KMS-11 (cell line): ENCODE data around the gene ELAPOR1.
A peak's percentile ranks its signal among the peaks of the same experiment; 100 is the strongest.

Experiments
- H2AFZ ChIP-seq: fragments of 200-600 bp; sonication (generic); 2 replicates; pipeline ENCODE4 v1.6.1; 2016; ENCODE audit warnings: antibody characterized with exemption, mixed run types, low read depth
- H3K27ac ChIP-seq: fragments of 200-600 bp; sonication (generic); 2 replicates; pipeline ENCODE4 v1.6.1; 2016; ENCODE audit warnings: mild to moderate bottlenecking, mixed run types
- H3K27me3 ChIP-seq: fragments of 200-600 bp; sonication (generic); 2 replicates; pipeline ENCODE4 v1.6.1; 2017; ENCODE audit warnings: mild to moderate bottlenecking, low read depth, mixed run types, moderate library complexity; ENCODE audit not compliant: insufficient read depth
- H3K36me3 ChIP-seq: fragments of 200-600 bp; sonication (generic); 2 replicates; pipeline ENCODE4 v1.6.1; 2017; ENCODE audit warnings: mild to moderate bottlenecking, mixed run types; ENCODE audit not compliant: insufficient read depth
- H3K4me1 ChIP-seq: fragments of 200-600 bp; sonication (generic); 2 replicates; pipeline ENCODE4 v1.6.1; 2016; ENCODE audit warnings: mild to moderate bottlenecking, low read depth, mixed run types; ENCODE audit not compliant: poor library complexity, severe bottlenecking
- H3K4me2 ChIP-seq: fragments of 200-600 bp; sonication (generic); 2 replicates; pipeline ENCODE4 v1.7.0; 2016; ENCODE audit warnings: mild to moderate bottlenecking, mixed run types
- H3K4me3 ChIP-seq: fragments of 200-600 bp; sonication (generic); IDR thresholded peaks from 2 replicates; pipeline ENCODE4 v1.6.1; 2017; ENCODE audit warnings: low read depth, low read length, mixed read lengths; ENCODE audit not compliant: insufficient read depth
- H3K79me2 ChIP-seq: fragments of 200-600 bp; sonication (generic); 2 replicates; pipeline ENCODE4 v1.6.1; 2016; ENCODE audit warnings: low read depth, mixed run types; ENCODE audit not compliant: insufficient read depth
- H3K9ac ChIP-seq: fragments of 200-600 bp; sonication (generic); 2 replicates; pipeline ENCODE4 v1.6.1; 2016; ENCODE audit warnings: mild to moderate bottlenecking, mixed run types
- H4K20me1 ChIP-seq: fragments of 200-600 bp; sonication (generic); 2 replicates; pipeline ENCODE4 v1.6.1; 2016; ENCODE audit warnings: mild to moderate bottlenecking, mixed run types; ENCODE audit not compliant: insufficient read depth
- CTCF ChIP-seq: fragments of 200-600 bp; sonication (generic); conservative IDR thresholded peaks from 2 replicates; pipeline ENCODE4 v1.6.1; 2017; ENCODE audit warnings: low read depth, mild to moderate bottlenecking, antibody characterized with exemption, low read length, moderate library complexity, mixed read lengths

The ELAPOR1 gene

GRCh38 chr1:109158433-109158832, 44.5 kb downstream of the ELAPOR1 start:
- no peaks in the 10 kb centered on the region for H3K79me2 ChIP-seq
- no peaks in the 10 kb centered on the region for H3K27me3 ChIP-seq
- no peak overlapping the region for H3K4me3 ChIP-seq
- TF ChIP-seq CTCF: no peak
- H4K20me1 ChIP-seq: no peaks in the 10 kb centered on the region
- H3K4me2 ChIP-seq: no peak overlapping the region
- no peak overlapping the region for H3K27ac ChIP-seq
- H3K36me3 ChIP-seq: no peaks in the 10 kb centered on the region
- peaks cover 14% of the 10 kb centered on the region for H3K4me1 ChIP-seq
- H3K9ac ChIP-seq: no peak overlapping the region
- H2AFZ ChIP-seq: no peak overlapping the region

- H3K27ac ChIP-seq: no peak overlapping the region
- peaks cover 14% of the 10 kb centered on the region for H3K4me1 ChIP-seq
- H3K4me3 ChIP-seq: no peak overlapping the region
Observed at GRCh38 chr1:109159326-109159725, 45.4 kb downstream of the ELAPOR1 start.

GRCh38 chr1:109160071-109160840, 46.3 kb downstream of the ELAPOR1 start:
- H3K36me3 ChIP-seq: no peaks in the 10 kb centered on the region
- H4K20me1 ChIP-seq: no peaks in the 10 kb centered on the region
- no peak overlapping the region for H3K4me3 ChIP-seq
- no peaks in the 10 kb centered on the region for H3K27me3 ChIP-seq
- H3K79me2 ChIP-seq: no peaks in the 10 kb centered on the region
- H3K4me2 ChIP-seq: no peak overlapping the region
- H3K4me1 ChIP-seq: peaks cover 14% of the 10 kb centered on the region
- H3K9ac ChIP-seq: no peak overlapping the region
- TF ChIP-seq CTCF: no peak
- H2AFZ ChIP-seq: no peak overlapping the region
- no peak overlapping the region for H3K27ac ChIP-seq

More at GRCh38 chr1:109159326-109159725, 45.4 kb downstream of the ELAPOR1 start:
- TF ChIP-seq CTCF: no peak
- H3K9ac ChIP-seq: no peak overlapping the region
- H2AFZ ChIP-seq: no peak overlapping the region
- H3K27me3 ChIP-seq: no peaks in the 10 kb centered on the region
- H4K20me1 ChIP-seq: no peaks in the 10 kb centered on the region
- H3K36me3 ChIP-seq: no peaks in the 10 kb centered on the region
- no peaks in the 10 kb centered on the region for H3K79me2 ChIP-seq
- no peak overlapping the region for H3K4me2 ChIP-seq

GRCh38 chr1:109161858-109162606, 48.1 kb downstream of the ELAPOR1 start:
- Histone ChIP-seq H2AFZ (peak overlapping the region; percentile 1; the same call in 1 of the 2 replicates), H4K20me1 (no peaks in the 10 kb centered on the region), H3K4me3 (no peak overlapping the region), H3K27me3 (no peaks in the 10 kb centered on the region), H3K4me1 (peaks cover 14% of the 10 kb centered on the region), H3K36me3 (no peaks in the 10 kb centered on the region), H3K9ac (no peak overlapping the region), H3K4me2 (no peak overlapping the region; the same call in 1 of the 2 replicates), H3K79me2 (no peaks in the 10 kb centered on the region), H3K27ac (no peak overlapping the region)
- TF ChIP-seq CTCF: no peak
